ENCODE data around the gene GNL2.

GNL2 gene

DNA sequence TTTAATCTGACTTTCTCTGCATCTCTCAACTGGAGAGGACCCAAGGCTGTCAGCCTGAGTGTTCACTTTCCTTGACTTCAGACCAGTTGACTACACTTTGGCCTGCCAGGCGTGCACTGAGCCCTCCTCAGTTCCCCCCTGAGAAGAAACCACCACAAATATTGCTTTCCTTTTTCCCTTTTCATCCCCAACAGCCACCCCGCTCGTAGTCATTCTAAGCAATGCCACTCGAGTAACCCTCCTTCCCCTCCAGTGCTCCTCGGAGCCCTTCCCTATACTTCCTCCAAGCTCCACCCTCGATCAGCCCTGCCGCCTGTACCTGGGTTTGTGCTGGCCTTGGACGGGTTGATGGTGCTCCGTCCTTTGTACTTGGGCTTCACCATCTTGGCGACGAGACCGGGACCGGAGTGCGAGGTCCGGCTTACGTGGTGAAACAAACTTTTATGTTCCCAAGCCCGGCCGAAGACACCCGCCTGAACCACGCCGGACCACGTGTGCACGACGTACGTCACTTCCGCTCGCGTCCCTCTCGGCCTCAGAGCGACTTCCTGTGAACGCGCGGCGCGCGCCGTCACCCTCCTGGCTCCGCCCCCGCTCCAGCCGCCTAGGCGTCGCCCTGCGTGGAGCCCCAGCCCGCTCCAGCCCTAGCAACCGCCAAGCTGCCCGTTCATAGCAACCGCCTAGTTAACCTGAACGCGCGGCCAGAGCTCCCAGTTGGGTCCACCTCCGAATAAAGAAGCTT lies at the start of gene GNL2:
Gene GNL2, minus strand, starts transcription at position 498 of the 742 bp plus-strand sequence. Its CDS starts 115 bp downstream, at position 383.
- DNase-seq, result peak; percentile 98

DNA sequence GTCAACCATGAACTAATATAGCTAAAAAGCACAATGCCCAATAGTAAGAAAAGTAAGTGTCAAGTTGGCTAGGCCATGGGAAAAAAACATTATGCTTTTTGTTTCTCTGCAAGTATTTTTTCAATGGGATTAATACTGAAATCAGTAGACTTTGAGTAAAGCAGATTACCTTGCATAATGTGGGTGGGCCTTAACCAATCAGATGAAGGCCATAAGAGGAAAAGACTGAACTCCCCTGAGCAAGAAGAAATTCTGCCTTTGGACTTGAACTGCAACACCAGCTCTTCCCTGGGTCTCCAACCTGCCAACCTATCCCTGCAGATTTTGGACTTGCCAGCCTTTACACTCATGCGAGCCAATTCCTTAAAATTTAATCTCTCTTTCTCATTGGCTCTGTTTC lies 45.3 kb upstream of the GNL2 start:
- DNase-seq, result no peak

DNA sequence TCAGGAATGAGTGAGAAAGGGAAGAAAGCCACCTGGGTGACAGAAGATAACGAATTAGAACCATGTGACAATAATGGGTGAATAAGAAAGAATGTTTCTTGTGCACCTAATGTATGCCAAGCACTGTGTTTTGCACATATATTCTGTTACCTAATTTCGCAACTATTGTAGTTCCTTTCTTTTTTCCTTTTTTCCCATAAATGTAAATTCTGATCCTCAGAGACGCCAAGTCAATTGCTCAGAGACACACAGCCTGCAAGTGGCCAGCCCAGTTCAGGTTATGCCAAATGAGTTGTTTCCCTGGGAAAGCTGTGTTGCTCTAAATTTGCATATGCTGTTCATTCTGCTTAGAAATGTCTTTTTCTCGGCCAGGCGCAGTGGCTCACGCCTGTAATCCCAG lies 40.7 kb upstream of the GNL2 start:
- no peak for DNase-seq

DNA sequence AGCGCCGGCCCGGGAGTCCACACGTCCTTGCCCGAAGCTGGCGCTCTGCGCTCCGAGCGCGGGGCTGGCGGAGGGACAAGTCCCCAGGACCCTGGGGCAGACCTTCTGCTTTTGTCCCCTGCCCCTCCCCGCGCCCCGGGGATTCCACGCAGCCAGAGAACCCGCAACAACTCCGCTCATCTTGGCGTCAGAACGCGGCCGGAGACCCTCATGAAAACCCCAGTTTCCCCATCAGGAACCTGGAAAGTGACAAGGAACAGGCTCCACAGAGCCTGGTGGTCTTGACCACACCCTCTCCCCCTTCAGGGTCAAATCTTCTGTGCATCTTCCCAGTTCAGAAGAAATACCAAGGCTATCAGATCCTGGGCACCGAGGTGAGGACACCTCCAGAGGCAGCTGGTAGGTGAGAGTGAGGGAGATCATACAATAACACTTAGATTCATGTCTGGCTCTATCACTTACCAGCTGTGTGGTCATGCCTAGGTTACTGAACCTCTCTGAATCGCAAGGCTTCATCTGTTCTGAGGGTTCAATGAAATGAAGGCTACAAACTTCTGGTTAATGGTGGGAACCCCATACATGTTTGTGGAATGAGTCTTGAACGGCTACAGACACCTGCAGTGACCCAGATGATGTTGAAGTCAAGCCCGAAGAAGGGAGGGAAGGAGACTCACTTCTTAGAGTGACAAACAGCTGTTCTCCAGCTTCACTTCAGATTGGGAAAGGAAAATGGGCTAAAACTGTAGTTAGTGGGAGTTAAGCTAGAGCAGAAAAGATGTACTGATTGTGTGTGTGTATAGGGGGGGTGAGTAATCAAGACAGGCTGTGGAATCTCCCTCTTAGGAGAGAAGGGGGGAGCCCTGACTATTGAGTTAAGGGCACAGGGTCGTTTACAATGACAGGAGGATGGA lies 39.5 kb upstream of the GNL2 start:
- DNase-seq, result no peak

DNA sequence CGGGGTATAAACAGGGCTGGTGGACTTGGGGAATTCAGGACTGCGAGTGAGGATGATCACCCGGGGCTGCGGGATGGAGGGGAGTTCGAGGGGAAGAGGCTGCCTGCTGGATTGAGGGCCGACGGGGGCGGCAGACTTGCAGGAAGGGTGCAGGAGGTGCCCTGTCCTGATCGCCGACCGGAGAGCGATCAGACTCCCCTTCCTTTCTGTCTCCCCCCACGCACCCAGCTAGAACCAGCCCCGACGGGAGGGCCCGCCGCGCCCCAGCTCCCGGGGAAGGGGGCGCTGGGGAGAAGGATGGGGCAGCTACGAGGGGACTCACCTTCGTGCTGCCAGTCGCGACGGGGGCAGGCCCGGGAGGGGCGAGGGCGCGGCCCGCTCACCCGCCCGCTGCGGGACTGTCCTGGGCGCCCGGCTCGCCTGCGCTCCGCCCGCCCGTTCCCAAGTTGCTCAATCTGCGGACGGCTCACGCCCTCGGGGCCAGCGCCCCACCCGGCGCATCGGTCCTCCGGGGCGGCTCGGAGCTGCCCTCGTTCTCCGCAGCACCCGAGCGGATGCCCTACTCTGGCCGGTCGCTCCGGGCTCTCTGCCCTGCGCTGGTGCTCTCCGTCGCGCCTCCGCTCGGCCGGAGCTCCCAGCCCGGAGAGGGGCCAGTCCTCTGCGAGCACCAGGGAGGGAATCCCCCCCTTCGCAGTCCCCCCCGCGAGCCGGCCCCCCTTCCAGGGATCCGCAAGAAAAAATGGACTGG lies 38.7 kb upstream of the GNL2 start, which contains the start of gene RSPO1:
Gene RSPO1, minus strand, starts transcription at position 649 of the 748 bp plus-strand sequence. CDS start 5,231 bp downstream, outside the sequence.
- peak in 1 of 2 experiments; percentile 13 for DNase-seq

DNA sequence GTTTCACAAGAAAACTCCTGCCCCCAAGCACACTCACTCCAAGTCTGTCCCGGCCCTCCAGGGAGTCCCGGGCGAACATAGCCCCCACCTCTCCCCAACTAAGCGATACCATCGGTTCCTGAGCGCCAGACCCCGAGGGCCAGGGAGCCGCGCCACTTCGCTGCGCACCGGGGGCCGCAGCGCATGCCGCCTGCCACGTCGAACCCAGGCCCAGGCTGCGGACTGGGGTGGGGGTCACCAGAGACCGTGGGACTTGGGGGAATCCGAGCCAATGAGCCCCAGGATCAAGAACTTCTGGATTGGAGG lies 38.2 kb upstream of the GNL2 start:
- DNase-seq, result no peak

DNA sequence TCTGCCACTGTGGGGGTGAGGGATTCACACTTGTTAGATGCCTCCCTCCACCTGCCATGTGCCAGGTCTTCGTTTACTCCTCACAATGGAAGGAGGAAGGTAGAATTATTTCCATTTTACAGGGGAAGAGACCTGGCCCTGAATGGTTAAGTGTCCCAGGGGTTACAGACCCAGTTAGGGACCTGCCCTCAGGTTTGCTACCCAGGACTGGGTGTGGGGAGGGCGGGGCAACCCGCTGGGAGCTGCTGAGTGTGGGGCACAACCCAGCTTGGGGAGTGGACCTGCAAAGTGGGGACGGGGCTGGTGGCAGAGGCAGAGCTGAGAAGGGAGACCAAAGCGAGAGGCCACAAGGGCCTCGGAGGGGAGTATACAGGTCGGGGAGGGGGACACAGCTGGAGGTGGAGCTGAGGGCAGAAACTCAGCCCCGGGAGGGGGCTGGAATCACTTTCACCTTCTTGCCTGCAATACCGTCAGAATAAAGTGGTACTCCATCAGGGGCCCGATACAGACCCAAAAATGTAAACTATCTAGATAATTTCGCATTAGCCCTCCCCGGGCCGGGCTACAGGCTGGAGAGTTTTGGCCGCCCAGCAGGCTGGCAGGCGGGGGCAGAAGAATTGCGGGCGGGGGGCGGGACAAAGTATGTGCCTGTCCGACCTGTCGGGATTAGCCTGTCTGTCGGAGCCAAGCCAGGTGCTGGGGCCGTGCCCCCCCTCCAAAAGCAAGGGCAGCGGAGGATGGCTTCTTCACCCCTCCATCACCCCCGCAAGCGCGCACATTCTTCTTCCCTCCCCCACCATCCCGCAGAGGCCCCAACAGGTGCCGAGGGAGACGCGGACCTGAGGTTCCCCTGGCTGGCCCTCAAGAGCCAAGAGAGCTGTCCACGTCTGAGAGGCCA lies 37.6 kb upstream of the GNL2 start:
- DNase-seq, result no peak

DNA sequence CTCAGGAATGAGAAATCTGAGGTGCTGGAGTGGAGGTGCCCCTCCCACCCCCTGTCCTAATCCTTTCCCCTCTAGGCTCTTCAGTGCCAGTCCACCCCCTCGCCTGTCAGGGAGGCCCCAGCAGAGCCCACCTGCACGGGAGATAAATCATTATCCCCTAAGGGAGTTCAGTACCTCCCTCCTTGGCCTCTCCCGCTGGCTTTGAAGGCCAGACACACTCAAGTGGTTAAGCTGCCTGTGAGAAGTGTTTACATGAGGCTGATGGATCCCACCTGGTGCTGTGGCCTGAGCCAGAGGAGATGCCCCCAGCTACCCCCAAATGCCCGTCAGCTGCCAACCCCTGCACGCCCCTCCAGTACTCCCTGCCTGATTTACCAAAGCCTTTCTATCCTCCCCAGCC lies 35.3 kb upstream of the GNL2 start:
- no peak for DNase-seq

DNA sequence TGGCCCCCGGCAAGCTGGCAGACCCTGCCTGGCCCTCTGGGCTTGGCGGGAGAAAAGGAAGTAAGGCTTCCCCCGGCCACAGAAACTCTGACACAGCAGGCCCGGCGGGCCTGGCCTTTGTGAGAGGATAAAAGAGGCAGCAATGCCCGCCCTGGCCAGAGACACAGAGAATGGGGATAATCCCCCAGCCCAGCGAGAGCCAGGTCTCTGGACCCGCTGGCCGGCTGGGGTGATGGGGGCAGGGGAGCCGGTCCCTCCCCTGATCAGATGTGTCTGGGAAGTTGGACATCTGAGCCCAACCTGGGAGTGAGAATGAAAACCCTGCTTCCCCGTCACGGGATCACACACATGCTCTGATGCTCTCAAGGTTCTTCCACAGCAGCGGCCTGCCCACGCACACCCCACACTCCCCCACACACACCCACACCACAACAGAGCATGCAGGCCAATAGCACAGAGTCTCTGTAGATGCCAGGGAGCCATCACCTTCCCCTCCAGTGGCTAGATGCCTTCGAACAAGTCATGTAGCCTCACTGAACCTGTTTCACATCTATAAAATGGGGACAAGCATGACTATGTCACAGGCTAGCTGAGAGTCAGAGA lies 34.8 kb upstream of the GNL2 start:
- no peak for DNase-seq

DNA sequence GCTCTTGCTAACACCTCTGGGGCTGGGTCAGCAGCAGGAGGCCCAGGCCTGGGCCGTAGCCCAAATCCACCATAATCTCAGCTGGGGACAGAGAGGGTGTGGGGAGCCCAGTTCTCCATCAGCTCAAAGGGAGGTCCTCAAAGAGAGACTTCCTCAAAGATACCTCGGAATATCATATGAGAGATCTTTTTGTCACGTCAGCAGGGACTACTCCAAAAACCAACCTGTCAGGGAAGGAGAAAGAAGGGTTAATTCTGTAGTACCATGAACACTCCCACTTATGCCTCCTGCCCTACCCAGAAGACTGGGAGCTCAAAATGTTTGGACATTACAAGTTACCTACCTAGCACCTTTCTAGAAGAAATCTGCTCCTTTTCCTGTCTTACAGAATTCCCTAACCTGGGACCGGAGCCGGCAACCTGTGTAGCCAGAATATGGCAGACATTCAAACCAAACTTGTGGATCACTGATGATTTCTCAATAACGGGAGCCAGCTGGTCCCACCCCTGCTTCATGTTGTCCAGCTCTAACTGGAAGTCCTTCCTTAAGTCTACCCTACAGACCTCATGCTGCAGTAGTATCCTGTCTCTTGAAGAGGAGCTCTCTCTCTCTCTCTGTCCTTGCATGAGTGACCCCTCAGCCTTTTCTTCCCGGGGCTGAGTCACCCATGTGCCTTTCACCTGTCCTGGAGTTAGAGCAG lies 34.1 kb upstream of the GNL2 start:
- DNase-seq, result no peak

DNA sequence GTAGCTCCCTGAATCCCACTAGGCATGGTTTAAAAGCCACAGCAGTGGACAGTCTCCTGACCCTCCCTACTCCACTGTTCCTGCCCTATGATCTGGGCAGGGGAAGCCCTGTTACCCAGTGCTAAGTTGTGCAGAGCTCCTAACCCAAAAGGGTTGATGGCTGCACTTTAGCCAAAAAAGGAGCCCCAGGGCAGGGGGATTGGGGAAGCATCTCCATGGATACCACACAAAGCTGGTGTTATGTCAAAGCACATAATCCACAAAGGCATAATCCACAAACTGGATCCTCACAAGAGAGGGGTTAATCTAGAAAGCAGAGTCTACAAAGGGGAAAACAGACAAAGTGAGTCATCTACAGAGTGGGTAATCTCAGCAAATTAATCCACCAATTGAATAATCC lies 33.3 kb upstream of the GNL2 start:
- no peak for DNase-seq

DNA sequence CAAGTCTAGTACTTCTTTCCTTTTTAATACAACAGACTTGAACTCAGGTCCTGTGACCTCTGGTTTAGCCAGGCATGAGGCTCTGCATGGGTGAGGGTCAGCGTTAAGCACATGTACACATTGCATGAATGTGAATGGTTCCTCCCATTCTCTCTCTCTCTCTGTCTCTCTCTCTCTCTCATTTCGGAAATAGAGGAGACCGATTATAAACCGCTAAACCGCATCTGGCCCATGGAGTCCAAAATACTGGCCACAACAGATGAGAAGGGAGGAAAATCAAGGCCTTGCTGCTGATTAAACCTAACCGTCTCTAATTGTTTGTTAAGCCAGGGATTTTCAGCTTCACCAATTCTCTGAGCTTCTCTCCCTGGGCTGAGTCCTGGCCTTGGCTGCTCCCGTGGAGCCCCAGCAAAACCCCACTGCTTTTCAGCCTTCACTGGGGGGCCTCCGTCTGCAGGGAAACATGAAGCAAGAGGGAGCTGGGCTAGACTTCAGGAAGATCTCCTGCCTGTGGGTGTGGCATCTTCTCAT lies 32.4 kb upstream of the GNL2 start:
- no peak for DNase-seq

DNA sequence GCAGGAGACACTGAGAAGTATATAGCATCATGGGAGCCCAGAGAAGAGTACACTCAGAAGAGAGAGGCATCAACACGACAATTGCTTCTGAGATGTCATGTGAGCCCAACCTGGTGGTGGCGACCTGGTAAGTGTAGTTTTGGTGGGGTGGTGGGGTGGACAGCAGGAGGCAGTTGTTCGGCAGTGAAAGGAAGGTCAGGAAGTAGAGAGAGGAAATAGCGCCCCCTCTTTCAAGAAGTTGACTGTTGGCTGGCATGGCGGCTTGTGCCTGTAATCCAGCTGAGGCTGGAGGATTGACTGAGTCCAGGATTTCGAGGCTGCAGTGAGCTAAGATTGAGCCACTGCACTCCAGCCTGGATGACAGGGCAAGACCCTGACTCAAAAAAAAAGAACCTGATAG lies 26.4 kb upstream of the GNL2 start:
- no peak for DNase-seq

DNA sequence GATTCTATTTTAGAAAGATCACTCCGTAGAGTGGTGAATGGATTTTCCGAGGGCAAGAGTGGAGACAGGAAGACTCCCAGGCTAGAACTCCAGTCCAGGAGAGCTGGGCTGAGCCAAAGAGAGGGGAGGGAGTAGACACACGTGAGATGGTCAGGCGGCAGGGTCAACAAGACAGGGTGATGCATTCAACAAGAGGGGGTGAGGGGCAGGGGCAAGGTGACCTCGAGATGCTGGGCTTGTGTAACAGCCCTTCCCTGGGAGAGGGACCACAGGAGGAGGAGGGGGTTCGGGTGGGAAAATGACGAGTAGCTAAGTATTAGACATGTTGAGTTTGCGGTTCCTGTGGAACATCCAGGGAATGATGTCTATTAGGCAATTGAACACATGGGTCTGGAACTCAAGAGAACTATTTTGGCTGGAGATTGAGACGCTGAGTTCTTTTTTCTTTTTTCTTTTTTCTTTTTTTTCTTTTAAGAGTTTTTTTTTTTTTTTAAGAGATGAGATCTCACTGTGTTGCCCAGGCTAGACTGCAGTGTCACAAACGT lies 25.7 kb upstream of the GNL2 start:
- no peak for DNase-seq

DNA sequence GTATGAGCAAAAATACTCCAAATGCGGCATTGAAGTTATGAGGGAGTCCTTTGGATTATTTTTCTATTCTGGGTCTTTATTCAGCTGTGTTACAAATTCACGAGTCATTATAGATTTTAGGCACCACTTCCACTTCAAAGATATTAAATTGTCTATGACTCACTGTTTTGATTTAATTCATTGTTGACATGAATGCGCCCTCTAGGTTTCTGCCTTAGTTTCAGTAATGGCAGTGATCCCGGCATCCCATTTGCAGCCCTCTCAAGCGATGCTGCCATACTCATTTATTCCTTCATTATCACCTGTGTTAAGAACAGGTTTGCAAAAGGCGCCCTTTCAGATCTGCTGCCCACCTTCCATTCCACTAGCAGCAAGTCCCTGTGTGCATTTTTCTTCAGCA lies 25.0 kb upstream of the GNL2 start:
- peak in 1 of 2 experiments; percentile 40 for DNase-seq

DNA sequence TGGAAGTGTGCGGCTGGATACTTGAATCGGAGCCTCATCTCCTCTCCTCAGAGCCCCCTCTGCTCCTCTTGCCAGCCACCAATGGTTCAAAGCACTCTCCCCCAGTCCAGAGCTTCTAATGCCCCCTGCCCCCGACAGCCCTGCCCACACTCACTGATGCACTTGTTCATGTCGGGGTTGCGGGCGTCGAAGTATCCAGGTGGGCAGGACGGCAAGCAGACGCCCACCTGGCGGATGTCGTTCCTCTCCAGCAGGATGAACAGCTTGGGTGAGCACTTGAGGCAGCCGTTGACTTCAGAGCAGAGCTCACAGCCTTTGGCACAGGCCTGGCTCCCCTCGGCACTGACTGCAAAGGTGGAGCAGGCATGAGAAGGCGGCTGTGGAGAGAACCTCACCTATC lies 20.6 kb upstream of the GNL2 start:
- DNase-seq, result no peak

DNA sequence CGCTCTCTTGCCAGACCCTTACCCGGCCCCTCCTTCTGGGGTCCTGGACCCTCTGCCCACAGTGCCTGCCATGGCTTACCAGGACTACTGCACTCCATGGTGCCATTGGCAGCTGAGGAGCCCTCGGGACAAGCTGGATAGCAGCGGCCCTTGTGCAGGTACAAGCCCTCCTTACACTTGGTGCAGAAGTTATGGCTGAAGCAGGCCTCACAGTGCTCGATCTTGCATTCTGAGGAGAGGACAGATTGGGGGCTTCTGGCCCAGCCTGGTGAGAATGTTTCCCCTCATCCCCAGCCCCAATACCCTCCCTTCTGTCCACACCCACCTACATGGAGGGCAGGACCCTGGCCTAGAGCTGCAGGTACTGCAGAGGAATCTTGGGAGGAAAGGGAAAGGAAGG lies 18.4 kb upstream of the GNL2 start:
- DNase-seq, result no peak

DNA sequence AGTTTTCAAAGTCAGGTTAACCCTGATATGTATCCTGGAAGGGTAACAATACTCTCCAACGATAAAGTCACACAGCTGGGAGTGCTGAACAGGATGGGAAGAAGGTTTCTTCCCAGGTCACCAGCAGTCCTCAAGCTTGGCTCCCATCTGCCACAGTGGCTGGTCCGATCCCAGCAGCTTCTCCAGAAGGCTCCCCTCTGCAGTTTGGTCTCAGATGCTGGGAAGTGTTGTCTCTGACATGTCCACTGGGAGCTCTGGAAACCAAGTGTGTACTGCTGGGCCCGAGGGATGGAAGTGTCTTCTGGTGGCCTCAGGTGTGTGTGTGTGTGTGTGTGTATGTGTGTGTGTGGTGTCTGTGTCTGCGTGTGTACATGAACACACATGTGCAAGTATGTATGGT lies 16.4 kb upstream of the GNL2 start:
- no peak for DNase-seq

DNA sequence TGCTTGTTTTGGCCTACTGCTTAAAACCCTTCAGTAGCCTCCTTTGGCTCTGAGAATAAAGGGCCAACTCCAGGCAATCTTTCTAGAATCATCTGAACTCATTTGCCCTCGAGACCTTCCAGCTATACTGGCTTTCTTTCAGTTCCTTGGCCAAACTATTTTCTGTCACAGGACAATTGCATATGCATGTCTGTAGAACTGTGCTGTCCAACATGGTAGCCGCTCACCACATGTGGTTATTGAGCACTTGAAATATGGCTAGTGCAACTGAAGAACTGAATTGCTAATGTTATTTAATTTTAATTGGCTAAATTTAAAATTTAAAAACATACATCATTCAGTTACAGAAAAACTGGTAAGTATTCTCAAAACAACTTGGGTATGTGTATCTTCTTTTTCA lies 14.3 kb upstream of the GNL2 start:
- DNase-seq, result no peak

DNA sequence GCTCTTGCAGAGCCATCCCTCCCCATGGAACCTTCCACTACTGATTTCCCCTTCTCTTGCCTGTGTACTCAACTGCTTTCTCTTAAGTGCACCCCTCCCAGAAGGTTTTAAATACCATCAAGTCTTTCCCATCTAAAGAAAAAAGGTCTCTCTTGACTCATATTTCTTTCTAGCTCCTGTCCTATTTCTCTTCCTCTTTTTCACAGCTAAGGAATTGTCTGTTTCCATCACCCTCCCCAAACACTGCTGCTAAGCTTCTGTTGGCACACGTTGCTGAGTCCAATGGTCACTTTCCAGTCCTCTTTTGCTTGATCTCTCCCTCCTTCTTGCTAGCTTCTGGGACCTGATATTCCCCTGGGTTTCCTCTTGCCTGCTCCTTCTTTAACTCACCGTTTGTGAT lies 13.3 kb upstream of the GNL2 start:
- no peak for DNase-seq
